HG03045 (cell line): ENCODE data around the gene RFXANK.
"Not testable (repeated sequence)": the region's sequence is repeated elsewhere in the genome, so short reads cannot be mapped to it uniquely, and the experiment has no call there.

Source experiments
- ATAC-seq: cut with Tn5 transposase; IDR thresholded peaks from one replicate; pipeline ENCODE4 v1.9.1; 2021; ENCODE audit warnings: mild to moderate bottlenecking, moderate library complexity; ENCODE audit not compliant: unreplicated experiment

Gene RFXANK

DNA sequence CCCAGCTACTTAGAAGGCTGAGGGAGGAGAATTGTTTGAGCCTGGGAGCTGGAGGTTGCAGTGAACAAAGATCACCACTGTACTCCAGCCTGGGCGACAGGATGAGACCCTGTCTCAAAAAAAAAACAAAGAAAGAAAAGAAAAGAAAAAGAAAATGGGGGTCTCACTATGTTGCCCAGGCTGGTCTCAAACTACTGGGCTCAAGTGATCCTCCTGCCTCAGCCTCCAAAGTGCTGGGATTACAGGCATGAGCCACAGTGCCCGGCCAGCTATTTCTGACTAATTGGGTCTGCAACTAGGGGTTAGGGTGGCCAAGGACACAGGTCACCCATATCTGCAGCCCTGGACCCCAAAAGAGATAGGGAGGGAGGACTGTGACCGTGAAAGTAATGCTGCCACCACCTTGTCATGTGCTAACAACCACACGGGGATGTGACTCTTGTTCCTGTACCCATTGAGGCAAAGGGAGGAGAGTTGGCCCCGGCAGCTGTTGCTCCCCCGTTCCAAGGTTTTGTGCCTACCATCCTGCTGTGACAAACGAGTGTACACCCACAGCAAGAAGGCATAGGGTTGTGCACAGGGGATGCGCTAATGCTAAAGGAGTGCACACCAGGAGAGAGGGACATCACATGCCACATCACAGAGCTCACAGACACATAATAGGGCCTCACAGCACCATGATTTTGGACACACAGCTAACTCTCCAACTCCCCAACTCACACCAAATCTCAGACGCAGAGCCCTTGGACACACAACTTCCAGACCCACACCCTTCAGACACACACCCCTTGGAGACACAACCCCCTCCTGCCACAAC, 22.6 kb upstream of the RFXANK start:
- no peak for ATAC-seq

DNA sequence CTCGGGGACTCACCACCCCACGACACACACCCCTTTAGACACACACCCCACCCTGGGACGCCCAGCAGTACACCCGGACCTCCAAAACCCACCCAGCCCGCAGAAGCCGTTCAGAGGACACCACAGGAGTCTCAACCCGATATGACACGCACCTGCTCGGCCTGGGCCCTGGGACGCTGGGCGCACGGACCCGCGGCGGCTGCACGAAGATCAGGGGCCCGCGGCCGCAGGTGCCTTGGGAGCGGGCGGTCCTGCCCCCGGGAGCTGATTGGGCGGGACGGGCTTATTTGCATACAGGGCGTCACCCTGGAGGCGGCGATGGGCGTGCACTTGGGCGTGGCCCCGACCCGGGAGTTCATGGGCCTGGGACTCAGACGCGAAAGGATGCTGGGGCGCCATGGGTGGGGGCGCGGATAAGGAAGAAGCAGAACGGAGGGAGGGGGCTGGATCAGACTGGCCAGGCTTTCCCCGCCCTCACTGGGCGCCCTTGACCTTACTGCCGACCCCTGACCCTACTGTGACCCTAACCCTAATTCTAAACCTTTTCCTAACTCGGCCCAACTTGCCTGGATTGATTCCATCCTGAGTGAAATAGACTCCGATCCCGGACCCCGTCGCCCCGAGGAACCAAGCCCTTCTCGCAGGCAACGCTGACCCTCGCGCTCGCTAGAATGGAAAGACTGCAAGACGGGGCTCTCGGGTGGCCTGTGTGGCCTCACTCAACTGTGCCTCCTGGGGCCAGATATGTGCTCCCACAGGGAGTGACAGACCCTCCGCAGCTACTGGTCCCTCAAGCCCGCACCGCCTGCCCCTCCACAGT, 21.8 kb upstream of the RFXANK start, which contains the start of gene MEF2B:
Gene MEF2B (minus strand): TSS at position 211 of the 820 bp plus-strand sequence. CDS start 19,528 bp downstream, outside the sequence.
- ATAC-seq, result peak; percentile 82

DNA sequence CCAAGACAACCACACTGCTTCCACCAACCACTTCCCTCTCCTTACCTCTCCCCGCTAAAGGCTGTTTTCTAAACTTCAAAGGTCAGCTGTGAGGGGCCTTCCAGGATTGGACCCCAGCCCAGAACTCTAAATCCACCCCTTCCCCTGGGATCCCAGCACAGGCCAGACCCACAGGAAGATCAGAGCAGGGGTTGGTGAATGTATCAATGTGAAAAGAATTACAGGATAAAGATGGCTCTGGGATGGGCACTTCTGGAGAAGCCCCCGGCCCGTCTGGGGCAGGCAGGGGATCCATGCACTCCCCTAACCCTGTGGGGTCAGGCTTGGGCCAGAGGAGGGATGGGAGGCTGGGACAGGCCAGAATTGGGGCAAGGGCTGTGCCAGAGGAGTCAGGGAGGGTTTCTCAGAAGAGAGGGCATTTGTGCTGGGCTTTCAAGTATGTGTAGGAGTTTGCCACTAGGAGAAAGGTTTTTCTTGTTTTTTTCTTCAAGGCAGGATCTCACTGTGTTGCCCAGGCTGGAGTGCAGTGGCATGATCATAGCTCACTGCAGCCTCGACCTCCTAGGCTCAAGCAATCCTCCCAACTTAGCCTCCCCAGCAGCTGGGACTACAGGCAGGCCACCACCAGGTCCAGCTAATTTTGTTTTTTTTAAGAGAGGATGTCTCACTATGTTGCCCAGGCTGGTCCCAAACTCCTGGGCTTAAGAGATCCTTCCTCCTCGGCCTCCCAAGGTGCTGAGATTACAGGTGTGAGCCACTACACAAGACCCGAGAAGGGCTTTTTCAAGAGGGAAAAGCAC, 21.0 kb upstream of the RFXANK start:
- no peak for ATAC-seq

- ATAC-seq, result no peak
Observed at GRCh38 chr19:19171821-19172532, 20.1 kb upstream of the RFXANK start.

GRCh38 chr19:19173243-19173642, 18.8 kb upstream of the RFXANK start:
- not testable (repeated sequence) for ATAC-seq

DNA sequence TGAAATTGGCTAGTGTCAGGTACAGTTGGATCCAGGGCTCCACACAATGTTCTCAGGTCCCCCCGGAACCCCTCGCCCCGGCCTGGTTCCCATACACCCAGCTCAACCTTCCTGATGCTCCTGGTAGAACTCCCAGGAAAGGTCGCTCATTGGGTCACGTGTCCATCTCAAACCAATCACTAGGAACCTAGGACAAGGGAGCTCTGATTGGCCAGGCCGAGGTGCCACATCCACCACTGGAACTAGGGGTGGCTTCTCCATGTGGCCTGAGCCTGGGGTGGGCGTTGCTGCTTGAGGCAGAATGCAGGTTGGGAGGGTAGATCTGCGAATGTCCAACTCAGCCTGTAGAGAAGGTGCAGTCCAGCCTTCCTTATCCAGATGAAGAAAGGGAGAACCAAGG, 15.1 kb upstream of the RFXANK start:
- ATAC-seq, result no peak

- no peak for ATAC-seq
Observed at GRCh38 chr19:19179548-19180441, 12.3 kb upstream of the RFXANK start.

DNA sequence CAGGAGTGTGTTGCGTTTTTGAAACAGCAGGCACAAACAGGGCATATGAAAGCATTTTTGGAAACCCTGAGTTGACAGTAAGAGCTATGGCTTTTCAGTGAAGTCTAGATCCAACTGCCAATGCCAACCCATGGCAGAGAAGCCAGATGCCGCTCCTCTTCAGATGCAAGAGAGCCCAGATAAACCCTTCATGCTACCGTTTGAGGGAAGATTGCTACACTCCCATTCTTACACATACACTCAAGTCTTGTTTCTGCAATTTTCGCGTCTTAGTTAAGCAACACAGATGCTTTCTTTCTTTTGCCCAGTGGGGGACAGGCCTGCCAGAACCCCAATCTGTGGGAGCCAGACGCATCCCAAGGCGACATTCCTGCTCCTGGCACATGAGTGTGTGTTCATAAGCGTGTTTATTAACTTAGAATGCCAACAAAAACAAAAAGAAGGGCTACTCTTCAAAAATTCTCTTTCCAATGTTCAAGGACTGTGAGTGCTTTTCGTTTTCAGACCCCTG, 10.5 kb upstream of the RFXANK start:
- ATAC-seq, result no peak

DNA sequence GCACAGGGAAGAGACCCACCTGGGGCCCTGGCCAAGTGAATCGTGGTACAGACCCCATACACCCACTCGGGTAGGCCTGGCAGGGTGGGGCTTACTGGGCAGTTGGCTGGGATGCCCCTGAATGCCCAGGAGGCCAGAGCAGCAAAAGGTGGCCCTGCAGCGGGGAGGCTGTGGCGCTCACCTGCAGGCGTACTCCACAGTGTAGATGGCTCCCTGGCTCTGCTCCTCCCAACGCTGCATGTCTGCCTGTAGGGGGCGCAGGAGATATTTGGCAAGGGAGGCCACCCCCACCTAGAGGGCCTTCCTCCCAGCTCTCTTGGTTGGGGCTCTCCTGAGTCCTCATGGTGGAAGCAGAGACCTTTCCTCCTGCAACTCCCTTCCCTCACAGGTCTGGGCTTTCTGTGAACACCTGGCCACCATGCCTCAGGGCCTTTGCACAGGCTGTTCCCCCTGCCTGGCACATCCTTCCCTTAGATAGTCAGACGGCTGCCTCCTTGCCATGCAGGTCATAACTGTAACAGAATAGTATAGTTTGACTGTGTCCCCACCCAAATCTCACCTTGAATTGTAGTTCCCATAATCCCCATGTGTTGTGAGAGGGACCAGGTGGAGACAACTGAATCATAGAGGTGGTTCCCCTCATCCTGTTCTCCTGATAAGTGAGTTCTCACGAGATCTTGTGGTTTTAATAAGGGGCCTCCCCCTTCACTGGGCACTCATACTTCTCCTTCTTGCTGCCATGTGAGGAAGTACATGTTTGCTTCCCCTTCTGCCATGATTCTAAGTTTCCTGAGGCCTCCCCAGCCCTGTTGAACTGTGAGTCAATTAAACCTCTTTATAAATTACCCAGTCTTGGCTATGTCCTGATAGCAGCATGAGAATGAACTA, 6.0 kb upstream of the RFXANK start:
- ATAC-seq, result no peak

- no peak for ATAC-seq
Observed at GRCh38 chr19:19186742-19187141, 5.3 kb upstream of the RFXANK start.

DNA sequence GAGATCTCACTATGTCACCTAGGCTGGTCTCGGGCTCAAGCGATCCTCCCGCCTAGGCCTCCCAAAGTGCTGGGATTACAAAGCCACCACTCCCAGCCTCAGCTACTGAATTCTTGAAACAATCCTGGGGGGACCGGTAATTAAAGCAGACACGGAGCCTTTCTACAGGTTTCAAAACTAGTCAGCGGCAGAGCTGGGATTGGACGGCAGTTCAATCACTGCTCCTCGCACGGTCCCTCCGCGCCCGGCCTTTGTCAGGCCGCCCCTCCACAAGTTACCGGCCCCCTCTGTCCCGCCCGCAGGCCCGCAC, 335 bp upstream of the RFXANK start:
- no peak for ATAC-seq

DNA sequence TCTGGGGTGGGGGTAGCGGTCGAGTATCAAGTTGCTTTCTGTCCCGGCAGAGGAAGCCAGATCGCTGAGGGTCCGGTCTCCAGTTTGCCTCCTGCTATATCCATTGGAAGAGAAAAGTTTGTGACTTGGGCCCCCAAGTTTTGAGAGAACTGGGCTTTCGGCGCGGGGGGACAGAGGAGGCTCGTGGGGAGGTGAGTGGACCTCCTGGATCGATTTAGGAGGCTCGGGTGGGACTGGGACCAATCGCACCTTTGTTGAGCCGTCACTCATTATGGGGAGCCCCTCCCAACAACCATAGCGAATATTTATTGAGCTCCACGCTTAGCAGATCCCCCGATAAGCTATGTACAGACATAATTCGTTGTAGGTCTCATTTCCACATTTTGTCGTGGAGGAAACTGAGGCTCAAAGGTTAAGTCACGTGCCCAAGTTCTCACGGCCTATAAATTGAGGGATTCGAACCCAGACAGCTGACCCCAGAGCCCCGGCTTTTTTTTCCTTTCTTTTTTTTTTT, 909 bp downstream of the RFXANK start:
- ATAC-seq, result no peak

DNA sequence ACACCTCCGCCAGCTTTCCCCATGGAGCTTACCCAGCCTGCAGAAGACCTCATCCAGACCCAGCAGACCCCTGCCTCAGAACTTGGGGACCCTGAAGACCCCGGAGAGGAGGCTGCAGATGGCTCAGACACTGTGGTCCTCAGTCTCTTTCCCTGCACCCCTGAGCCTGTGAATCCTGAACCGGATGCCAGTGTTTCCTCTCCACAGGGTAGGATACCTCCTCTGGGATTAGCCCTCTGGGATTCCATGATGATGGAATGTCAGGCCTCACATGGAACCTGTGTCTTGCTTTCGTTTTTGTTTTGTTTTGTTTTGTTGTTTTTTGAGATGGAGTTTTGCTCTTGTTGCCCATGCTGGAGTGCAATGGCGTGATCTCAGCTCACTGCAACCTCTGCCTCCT, 1.9 kb downstream of the RFXANK start:
- no peak for ATAC-seq

DNA sequence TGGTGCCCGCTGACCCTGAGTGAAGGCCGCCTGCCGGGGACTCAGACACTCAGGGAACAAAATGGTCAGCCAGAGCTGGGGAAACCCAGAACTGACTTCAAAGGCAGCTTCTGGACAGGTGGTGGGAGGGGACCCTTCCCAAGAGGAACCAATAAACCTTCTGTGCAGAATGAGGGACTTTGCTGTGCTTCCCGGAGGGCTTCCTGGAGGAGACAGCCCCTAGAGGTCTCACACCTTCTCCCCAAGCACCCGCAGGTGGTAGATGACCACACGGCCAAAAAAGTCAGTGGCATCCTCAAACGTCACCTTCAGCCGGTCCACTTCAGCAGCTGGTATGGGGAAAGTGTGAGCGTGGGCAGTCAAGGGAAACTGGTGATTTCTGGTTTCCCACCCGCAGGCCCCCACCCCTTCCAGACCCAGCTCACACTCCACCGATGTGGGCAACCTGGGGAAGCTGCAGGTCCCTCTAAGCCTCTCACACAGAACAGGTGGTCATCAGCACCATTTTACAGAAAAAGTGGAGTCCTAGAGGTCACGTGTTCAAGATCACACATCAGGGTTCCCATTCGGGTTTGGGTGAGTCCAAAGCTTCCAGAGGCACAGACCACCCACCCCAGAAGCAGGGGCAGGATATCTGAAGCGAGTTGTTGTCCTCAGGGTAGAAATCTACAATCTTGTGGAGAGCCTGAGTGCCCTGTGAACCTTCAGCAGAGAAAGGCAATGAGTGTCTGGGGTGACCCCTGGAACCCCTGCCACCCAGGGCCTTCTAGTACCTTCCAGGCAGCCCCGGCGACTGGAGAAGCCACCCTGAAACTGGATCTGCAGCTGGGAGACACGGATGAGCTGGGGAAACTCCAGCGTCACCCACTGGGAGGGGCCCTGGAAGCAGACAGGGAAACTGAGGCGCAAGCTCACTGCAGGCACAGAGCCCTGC, 9.9 kb downstream of the RFXANK start:
- no peak for ATAC-seq

GRCh38 chr19:19202707-19203011, 10.6 kb downstream of the RFXANK start:
- no peak for ATAC-seq

- ATAC-seq, result peak; percentile 59
Observed at GRCh38 chr19:19203012-19203856, 11.2 kb downstream of the RFXANK start, which contains the start of gene NR2C2AP. TSS of gene NR2C2AP (minus strand) at chr19:19203414. CDS start at chr19:19203060, 354 bp downstream.
